DOHH2 (cell line): ENCODE measurements around the gene SLC17A9.

Experiments used
- H3F3A ChIP-seq: fragments of 200-600 bp; sonication (generic), shearing (Covaris generic); 2 replicates; pipeline ENCODE4 v1.6.0; 2016; ENCODE audit warnings: antibody characterized with exemption, mild to moderate bottlenecking; ENCODE audit not compliant: control insufficient read depth, insufficient read depth
- H3K27ac ChIP-seq: fragments of 200-600 bp; sonication (generic); 2 replicates; pipeline ENCODE4 v1.5.1; 2014; ENCODE audit warnings: low read depth, mild to moderate bottlenecking, low read length, moderate library complexity
- H3K27me3 ChIP-seq: fragments of 200-600 bp; sonication (generic); 2 replicates; pipeline ENCODE4 v1.6.1; 2014; ENCODE audit warnings: mild to moderate bottlenecking, low read length, mixed read lengths; ENCODE audit not compliant: control insufficient read depth
- H3K36me3 ChIP-seq: fragments of 200-600 bp; sonication (generic); 2 replicates; pipeline ENCODE4 v1.6.1; 2014; ENCODE audit warnings: mild to moderate bottlenecking, low read length, moderate library complexity, mixed read lengths; ENCODE audit not compliant: control insufficient read depth
- H3K4me1 ChIP-seq: fragments of 200-600 bp; sonication (generic); 2 replicates; pipeline ENCODE4 v1.6.1; 2014; ENCODE audit warnings: mild to moderate bottlenecking, low read length, mixed read lengths; ENCODE audit not compliant: control insufficient read depth
- H3K4me2 ChIP-seq: fragments of 200-600 bp; sonication (generic); 2 replicates; pipeline ENCODE4 v1.6.0; 2014; ENCODE audit warnings: mild to moderate bottlenecking, low read length, moderate library complexity
- H3K4me3 ChIP-seq: fragments of 200-600 bp; sonication (generic); 2 replicates; pipeline ENCODE4 v1.5.1; 2014; ENCODE audit warnings: mild to moderate bottlenecking, low read length, mixed read lengths
- H3K79me2 ChIP-seq: fragments of 200-600 bp; sonication (generic); 2 replicates; pipeline ENCODE4 v1.6.1; 2014; ENCODE audit warnings: mild to moderate bottlenecking, low read length, mixed read lengths; ENCODE audit not compliant: control insufficient read depth
- H3K9me2 ChIP-seq: fragments of 200-600 bp; sonication (generic); replicated peaks from 2 replicates; pipeline ENCODE4 v1.6.1; 2014; ENCODE audit warnings: mild to moderate bottlenecking, low read length, mixed read lengths; ENCODE audit not compliant: control insufficient read depth
- H3K9me3 ChIP-seq: fragments of 200-600 bp; sonication (generic); 2 replicates; pipeline ENCODE4 v1.6.1; 2014; ENCODE audit warnings: antibody characterized with exemption, low read length, mixed read lengths; ENCODE audit not compliant: control insufficient read depth, insufficient read depth
- H4K20me1 ChIP-seq: fragments of 200-600 bp; sonication (generic); 2 replicates; pipeline ENCODE4 v1.6.0; 2014; ENCODE audit warnings: low read depth, mild to moderate bottlenecking, antibody characterized with exemption, low read length, moderate library complexity; ENCODE audit not compliant: control insufficient read depth, insufficient read depth
- EZH2phosphoT487 ChIP-seq: fragments of 200-600 bp; sonication (generic); IDR thresholded peaks from 2 replicates; pipeline ENCODE4 v1.6.1; 2017; ENCODE audit warnings: borderline replicate concordance, mild to moderate bottlenecking, antibody characterized with exemption, low read length, moderate library complexity, mixed read lengths
- TF ChIP-seq, protein P1 (sequence below): fragments of 200-600 bp; sonication (generic); IDR thresholded peaks from one replicate; pipeline ENCODE4 v1.5.1; 2014; ENCODE audit warnings: antibody characterized with exemption, mild to moderate bottlenecking, low read depth, low read length; ENCODE audit not compliant: poor library complexity, severe bottlenecking

The SLC17A9 gene

DNA sequence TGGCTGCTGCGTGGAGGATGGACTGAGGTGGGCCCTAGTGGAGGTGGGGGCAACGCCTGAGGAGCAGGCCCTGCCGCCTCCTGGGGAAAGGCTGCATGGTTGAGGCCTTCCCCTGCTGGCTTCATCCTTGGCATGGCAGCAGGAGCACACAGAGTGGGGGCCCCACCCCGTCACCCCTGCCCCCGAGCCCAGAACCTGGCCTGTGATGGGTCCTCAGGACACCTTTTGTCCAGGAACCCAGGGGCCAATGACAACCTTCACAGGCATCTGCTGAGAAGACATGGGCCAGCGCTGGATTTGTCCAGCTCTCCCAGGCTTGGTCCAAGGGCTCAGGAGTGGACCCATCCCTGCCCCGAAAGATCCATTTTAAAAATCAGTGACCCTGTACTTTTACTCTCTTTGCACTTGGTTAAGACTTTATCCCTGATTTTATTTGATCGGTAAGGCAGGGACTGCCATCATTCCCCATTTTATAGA, 575 bp upstream of the SLC17A9 start:
- Histone ChIP-seq H3K27ac (peak overlapping the region; percentile 91), H3K79me2 (peaks cover 57% of the 10 kb centered on the region), H3K9me2 (no peaks in the 10 kb centered on the region), H3K4me2 (peak overlapping the region; percentile 99), H3K4me1 (peaks cover 37% of the 10 kb centered on the region), H4K20me1 (peaks cover 9% of the 10 kb centered on the region; the same call in 1 of the 2 replicates), H3K4me3 (peak overlapping the region; percentile 86), H3K9me3 (peaks cover 5% of the 10 kb centered on the region; the same call in 1 of the 2 replicates), H3F3A (peaks cover 19% of the 10 kb centered on the region), H3K36me3 (peaks cover 56% of the 10 kb centered on the region), H3K27me3 (no peaks in the 10 kb centered on the region)
- TF ChIP-seq EZH2phosphoT487, result no peak
- TF ChIP-seq, protein P1, sequence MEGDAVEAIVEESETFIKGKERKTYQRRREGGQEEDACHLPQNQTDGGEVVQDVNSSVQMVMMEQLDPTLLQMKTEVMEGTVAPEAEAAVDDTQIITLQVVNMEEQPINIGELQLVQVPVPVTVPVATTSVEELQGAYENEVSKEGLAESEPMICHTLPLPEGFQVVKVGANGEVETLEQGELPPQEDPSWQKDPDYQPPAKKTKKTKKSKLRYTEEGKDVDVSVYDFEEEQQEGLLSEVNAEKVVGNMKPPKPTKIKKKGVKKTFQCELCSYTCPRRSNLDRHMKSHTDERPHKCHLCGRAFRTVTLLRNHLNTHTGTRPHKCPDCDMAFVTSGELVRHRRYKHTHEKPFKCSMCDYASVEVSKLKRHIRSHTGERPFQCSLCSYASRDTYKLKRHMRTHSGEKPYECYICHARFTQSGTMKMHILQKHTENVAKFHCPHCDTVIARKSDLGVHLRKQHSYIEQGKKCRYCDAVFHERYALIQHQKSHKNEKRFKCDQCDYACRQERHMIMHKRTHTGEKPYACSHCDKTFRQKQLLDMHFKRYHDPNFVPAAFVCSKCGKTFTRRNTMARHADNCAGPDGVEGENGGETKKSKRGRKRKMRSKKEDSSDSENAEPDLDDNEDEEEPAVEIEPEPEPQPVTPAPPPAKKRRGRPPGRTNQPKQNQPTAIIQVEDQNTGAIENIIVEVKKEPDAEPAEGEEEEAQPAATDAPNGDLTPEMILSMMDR, result no peak

DNA sequence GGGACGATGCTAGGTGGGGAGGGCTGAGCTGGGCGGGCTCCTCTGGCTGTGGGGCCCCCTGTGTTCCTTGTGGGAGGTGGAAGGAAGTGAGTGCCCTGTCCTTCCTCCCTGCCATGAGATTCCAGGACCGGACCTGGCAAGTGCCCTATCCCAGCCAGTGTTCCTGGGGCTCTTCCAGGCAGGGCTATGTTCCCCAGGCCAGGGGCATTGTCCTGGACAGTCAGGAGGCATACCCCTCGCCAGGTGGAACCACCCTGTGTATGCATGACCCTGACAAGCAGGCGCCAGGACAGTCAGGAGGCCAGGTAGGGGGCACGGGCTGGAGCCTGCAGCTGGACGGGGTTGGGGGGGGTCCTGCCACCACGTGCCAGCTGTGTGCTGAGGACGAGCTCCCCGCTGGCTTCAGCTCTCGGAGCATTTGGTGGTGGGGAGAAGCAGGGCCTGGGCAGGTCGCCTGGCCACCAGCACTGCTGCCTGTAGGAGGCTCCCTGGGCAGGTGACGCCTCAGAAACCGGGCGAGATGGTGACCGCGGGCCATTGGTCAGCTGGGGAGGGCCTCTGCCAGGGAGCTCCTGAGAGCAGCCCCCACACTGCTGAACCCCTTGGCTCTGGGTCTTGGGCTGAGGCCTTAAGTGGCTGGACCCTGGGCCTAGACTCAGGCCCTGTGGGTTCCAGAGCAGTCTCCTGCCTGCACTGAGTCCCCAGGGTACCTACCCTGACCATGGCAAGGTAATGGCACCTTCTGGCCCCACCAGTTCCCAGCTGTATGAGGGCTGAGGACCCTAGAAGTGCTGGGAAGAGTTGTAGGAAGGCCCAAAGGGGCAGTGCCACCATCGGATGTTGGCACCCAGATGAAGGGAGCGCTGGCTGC, 694 bp downstream of the SLC17A9 start:
- peak overlapping the region; percentile 99 for H3K4me2 ChIP-seq
- H3K79me2 ChIP-seq, result peaks cover 56% of the 10 kb centered on the region

DNA sequence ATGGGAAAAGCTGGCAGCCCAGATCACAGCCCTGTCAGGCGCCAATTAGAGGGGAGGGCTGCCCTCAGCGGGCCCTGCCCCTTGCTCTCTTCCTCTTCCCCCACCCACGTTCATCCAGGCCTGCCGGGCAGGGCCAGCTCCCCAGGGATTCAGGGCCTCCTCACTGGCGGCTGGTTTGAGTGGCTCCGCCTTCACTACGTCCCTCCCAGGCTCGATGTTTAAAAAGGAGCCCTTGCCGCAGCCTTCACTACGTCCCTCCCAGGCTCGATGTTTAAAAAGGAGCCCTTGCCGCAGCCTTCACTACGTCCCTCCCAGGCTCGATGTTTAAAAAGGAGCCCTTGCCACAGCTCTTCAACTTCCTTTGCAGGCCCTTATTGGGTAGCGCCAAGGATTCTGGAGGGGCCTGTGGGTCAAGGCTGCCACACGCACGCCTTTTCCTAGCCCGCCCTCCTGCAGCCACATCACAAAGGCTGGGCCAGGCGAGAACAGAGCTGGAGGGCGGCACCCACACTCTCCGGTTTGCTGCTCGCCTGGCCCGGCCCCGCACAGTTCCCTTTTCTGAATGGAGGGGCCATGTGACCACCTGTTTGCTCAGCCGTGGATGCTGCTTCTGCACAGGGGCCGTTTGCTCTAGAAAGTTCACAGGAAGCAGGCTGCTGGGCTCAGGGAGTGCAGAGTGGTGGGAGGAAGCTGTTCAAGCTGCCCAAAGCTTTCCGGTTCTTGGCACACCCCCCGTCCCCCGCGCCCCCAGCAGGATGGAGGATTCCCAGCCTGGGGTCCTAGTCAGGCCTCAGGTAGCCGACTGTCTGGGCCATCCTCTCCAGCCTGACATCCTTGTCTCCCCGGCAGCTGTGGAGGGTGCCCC, 1.6 kb downstream of the SLC17A9 start:
- Histone ChIP-seq H3K36me3 (peaks cover 55% of the 10 kb centered on the region), H3K9me2 (no peaks in the 10 kb centered on the region), H3K4me1 (peaks cover 37% of the 10 kb centered on the region), H3K9me3 (peaks cover 1% of the 10 kb centered on the region; the same call in 1 of the 2 replicates), H3K27ac (peak overlapping the region; percentile 91), H3K27me3 (no peaks in the 10 kb centered on the region), H3K4me3 (peak overlapping the region; percentile 86), H3K4me2 (peak overlapping the region; percentile 99), H3K79me2 (peaks cover 53% of the 10 kb centered on the region), H4K20me1 (peaks cover 9% of the 10 kb centered on the region; the same call in 1 of the 2 replicates), H3F3A (peaks cover 19% of the 10 kb centered on the region)
- no peak for TF ChIP-seq EZH2phosphoT487
- TF ChIP-seq, protein P1, result no peak

More for the DNA sequence above, 694 bp downstream of the SLC17A9 start:
- TF ChIP-seq, protein P1, result no peak
- no peak for TF ChIP-seq EZH2phosphoT487
- H3K9me2 ChIP-seq, result no peaks in the 10 kb centered on the region
- peaks cover 9% of the 10 kb centered on the region; the same call in 1 of the 2 replicates for H4K20me1 ChIP-seq
- peaks cover 19% of the 10 kb centered on the region for H3F3A ChIP-seq
- peaks cover 56% of the 10 kb centered on the region for H3K36me3 ChIP-seq
- peak overlapping the region; percentile 86 for H3K4me3 ChIP-seq
- H3K27ac ChIP-seq, result peak overlapping the region; percentile 91
- H3K4me1 ChIP-seq, result peaks cover 37% of the 10 kb centered on the region
- H3K9me3 ChIP-seq, result peaks cover 5% of the 10 kb centered on the region; the same call in 1 of the 2 replicates
- no peaks in the 10 kb centered on the region for H3K27me3 ChIP-seq
